GM18519 (cell line): ENCODE results near the gene C16orf54.
"Not testable (repeated sequence)": the region's sequence is repeated elsewhere in the genome, so short reads cannot be mapped to it uniquely, and the experiment has no call there.

Source experiments
- ATAC-seq: cut with Tn5 transposase; IDR thresholded peaks from one replicate; pipeline ENCODE4 v1.9.1; 2021; ENCODE audit warnings: mild to moderate bottlenecking, moderate library complexity; ENCODE audit not compliant: unreplicated experiment, low FRiP score

Gene C16orf54

GRCh38 chr16:29710227-29711219, 35.3 kb downstream of the C16orf54 start:
- no peak for ATAC-seq

- not testable (repeated sequence) for ATAC-seq
Observed at GRCh38 chr16:29709657-29710056, 36.1 kb downstream of the C16orf54 start.

DNA sequence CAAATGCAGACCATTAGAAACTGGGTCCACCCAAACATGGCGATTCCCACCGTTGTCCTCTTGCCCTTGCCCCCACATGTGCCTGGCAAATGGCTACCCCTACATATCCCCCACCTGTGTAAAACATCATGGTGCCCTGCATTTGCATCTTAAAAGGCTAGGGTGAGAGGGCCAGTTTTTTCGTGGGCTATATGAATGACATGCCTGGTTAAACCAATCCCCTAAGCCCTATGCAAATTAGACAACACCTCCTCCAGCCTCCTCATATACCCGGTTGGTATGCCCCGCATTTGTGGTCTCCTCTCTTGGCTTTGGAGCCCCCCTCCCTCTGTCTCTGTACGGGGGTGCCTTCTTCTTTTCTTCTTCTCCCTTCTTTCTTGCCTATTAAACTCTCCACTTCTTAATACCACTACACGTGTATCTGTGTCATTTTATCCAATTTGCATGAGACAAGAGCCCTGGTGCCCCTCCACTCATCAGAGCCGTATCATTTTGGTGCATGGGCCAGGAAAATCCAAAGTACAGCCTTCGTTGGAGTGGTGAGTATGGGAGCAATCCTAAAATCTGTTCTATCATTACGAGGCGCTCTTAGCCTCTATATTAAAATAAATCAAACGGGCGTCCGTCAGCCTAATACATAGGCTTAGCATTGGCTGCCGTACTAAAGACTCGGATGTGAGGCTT, 36.7 kb downstream of the C16orf54 start:
- no peak for ATAC-seq

GRCh38 chr16:29707160-29707559, 38.6 kb downstream of the C16orf54 start:
- not testable (repeated sequence) for ATAC-seq

DNA sequence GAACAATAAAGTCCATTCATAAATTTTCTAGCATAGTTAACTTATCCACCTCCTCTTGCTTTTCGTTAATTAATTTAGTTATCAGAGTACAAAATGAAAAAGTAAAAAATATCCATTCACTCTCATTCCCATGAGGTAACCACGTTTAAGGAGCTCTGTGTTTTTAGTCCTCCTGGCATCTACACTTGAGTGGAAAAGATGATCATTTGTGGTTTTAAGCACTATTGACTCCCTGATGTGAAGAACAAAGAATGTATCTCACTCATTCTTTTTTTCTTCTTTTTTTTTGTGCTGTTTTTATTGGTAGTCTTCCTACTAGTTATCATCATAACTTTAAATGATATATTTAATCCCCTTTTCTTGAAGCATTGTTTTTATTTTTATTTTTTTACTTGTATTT, 40.8 kb downstream of the C16orf54 start:
- no peak for ATAC-seq

GRCh38 chr16:29702269-29702668, 43.5 kb downstream of the C16orf54 start:
- no peak for ATAC-seq

- ATAC-seq, result no peak
Observed at GRCh38 chr16:29701214-29701555, 44.6 kb downstream of the C16orf54 start.

- no peak for ATAC-seq
Observed at GRCh38 chr16:29700253-29700987, 45.4 kb downstream of the C16orf54 start.

GRCh38 chr16:29699324-29700219, 46.2 kb downstream of the C16orf54 start:
- ATAC-seq, result no peak

DNA sequence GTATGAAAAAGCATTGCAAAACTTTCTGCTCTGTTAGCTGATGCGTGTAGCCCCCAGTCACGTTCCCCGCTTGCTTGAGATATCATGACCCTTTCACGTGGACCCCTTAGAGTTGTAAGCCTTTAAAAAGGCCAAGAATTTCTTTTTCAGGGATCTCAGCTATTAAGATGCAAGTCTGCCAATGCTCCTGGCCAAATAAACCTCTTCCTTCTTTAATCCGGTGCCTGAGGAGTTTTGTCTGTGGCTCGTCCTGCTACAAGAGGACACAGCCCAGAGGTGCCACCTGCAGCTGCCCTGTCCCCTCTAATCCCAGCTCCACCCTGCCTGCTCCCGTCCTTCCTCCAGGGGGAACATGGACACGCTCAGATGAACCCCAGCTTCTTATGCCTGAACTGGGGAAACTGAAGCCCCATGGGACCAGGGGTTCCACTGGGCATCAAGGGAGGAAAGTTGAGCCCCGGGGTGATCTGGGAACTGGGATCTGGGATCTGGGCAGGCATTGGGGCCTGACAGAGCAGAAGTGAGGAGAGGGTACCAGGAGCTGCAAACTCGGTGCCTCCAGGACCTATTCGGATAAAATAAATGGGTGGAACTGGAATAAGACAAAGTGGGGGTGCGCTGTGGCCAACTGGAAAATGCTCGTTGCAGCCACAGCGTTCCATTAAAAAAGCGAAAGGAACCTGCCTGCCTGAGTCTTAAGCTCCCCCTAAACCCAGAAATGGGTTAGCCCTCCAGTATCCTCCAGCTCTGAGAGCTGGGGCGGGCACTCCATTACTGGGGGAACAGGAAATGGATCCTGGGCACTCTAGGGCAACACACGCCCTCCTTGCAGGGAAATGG, 47.1 kb downstream of the C16orf54 start:
- no peak for ATAC-seq

DNA sequence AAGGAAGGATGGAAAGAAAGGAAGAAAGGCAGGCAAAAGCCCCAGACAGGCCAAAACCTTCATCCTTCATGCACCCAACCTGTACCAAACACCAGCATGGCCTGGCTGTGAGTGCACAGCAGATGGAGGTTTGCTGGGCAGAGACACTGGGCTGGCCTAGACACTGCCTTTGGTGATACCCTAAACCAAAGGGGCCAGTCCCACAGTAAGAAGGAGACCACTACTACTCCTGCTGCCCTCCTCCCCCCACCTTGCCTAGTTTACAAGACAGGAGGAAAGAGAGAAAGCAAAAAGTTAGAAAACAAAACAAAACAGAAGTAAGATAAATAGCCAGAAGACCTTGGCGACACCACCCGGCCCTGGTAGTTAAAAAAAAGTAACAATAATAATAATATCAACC, 47.7 kb downstream of the C16orf54 start:
- no peak for ATAC-seq

GRCh38 chr16:29697391-29697790, 48.4 kb downstream of the C16orf54 start:
- ATAC-seq, result no peak

DNA sequence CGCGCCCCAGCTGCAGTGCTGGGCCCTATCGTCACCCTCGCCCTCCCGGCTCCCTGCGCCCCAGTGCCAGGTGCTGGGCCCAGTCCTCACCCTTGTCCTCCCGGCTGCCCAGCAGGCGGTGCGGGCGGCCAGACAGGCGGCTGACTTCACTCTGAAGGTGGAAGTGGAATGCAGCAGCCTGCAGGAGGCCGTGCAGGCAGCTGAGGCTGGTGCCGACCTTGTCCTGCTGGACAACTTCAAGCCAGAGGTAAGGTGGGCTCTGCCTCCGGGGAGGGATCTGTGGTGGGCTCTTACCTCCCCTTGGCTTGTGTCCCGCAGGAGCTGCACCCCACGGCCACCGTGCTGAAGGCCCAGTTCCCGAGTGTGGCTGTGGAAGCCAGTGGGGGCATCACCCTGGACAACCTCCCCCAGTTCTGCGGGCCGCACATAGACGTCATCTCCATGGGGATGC, 48.9 kb downstream of the C16orf54 start:
- no peak for ATAC-seq

DNA sequence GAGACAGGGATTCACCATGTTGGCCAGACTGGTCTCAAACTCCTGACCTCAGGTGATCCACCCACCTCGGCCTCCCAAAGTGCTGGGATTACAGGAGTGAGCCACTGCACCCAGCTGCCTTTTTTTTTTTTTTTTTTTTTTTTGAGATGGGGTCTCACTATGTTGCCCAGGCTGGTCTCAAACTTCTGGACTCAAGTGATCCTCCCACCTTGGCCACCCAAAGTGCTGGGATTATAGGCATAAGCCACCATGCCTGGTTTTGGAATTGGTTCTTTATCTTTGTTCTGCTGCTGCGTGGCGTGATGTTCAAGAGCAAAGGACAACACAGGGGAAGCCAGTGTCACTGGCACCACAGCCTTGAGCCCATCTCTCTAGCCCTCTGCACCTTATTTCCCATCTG, 50.1 kb downstream of the C16orf54 start:
- ATAC-seq, result not testable (repeated sequence)

- ATAC-seq, result no peak
Observed at GRCh38 chr16:29694384-29695195, 51.2 kb downstream of the C16orf54 start.

- not testable (repeated sequence) for ATAC-seq
Observed at GRCh38 chr16:29692606-29693005, 53.2 kb downstream of the C16orf54 start.
